GM18873 (cell line): ENCODE measurements around the gene PTGIS.

Source experiments
- ATAC-seq: cut with Tn5 transposase; IDR thresholded peaks from one replicate; pipeline ENCODE4 v1.9.1; 2021; ENCODE audit warnings: mild to moderate bottlenecking, moderate library complexity, moderate number of reproducible peaks; ENCODE audit not compliant: unreplicated experiment, low FRiP score

PTGIS gene

GRCh38 chr20:49508435-49509199 is 59.3 kb downstream of the PTGIS start:
- ATAC-seq = no peak

- ATAC-seq = no peak
These were observed 60.0 kb downstream of the PTGIS start for GRCh38 chr20:49507741-49508434.

GRCh38 chr20:49505518-49505917 is 62.4 kb downstream of the PTGIS start:
- no peak for ATAC-seq

- no peak for ATAC-seq
These were observed 64.8 kb downstream of the PTGIS start for GRCh38 chr20:49503176-49503575.

- no peak for ATAC-seq
These were observed 66.0 kb downstream of the PTGIS start for GRCh38 chr20:49501917-49502316.

- no peak for ATAC-seq
These were observed 70.6 kb downstream of the PTGIS start for GRCh38 chr20:49497398-49497669.

- ATAC-seq = no peak
These were observed 71.2 kb downstream of the PTGIS start for GRCh38 chr20:49496553-49497397.

- no peak for ATAC-seq
These were observed 71.9 kb downstream of the PTGIS start for GRCh38 chr20:49496043-49496442.

- no peak for ATAC-seq
These were observed 77.2 kb downstream of the PTGIS start for GRCh38 chr20:49490689-49491088.

- no peak for ATAC-seq
These were observed 78.2 kb downstream of the PTGIS start for GRCh38 chr20:49489688-49490087.

GRCh38 chr20:49486064-49486463 is 81.9 kb downstream of the PTGIS start:
- no peak for ATAC-seq

GRCh38 chr20:49485563-49485962 is 82.4 kb downstream of the PTGIS start:
- no peak for ATAC-seq

GRCh38 chr20:49484180-49485140 is 83.5 kb downstream of the PTGIS start:
- no peak for ATAC-seq

- no peak for ATAC-seq
These were observed 84.2 kb downstream of the PTGIS start for GRCh38 chr20:49483696-49484123.

GRCh38 chr20:49483018-49483695 is 84.8 kb downstream of the PTGIS start:
- no peak for ATAC-seq

- no peak for ATAC-seq
These were observed 85.3 kb downstream of the PTGIS start, which contains the start of gene KCNB1 for GRCh38 chr20:49482621-49483017. Gene KCNB1 (minus strand): TSS chr20:49482668. CDS start chr20:49482480, 188 bp downstream.

- no peak for ATAC-seq
These were observed 85.8 kb downstream of the PTGIS start for GRCh38 chr20:49482173-49482572.

- no peak for ATAC-seq
These were observed 86.8 kb downstream of the PTGIS start for GRCh38 chr20:49481116-49481515.

GRCh38 chr20:49480236-49480635 is 87.7 kb downstream of the PTGIS start:
- no peak for ATAC-seq
